Central memory CD8-positive, alpha-beta T cell (primary cell): ENCODE measurements around the gene TMEM131.

Experiments
- ATAC-seq: fragments of 150-1000 bp; cut with Tn5 transposase; replicated peaks from 2 replicates; pipeline ENCODE4 v1.10.0; 2022; ENCODE audit warnings: mild to moderate bottlenecking, moderate FRiP score, moderate number of reproducible peaks; ENCODE audit not compliant: poor library complexity, severe bottlenecking; ENCODE audit errors: extremely low read depth
- DNase-seq, 2 donors: peaks; one replicate each; pipeline ENCODE4 v3.0.0; 2021; ENCODE audit warnings: low spot score in 2 of 2
- H3K27ac Mint-ChIP-seq: one replicate; pipeline ENCODE4 v1.8.0; 2022; ENCODE audit warnings: low read depth, mild to moderate bottlenecking, moderate library complexity, mixed read lengths
- H3K27me3 Mint-ChIP-seq: one replicate; pipeline ENCODE4 v1.8.0; 2022; ENCODE audit warnings: mixed read lengths
- H3K36me3 Mint-ChIP-seq: one replicate; pipeline ENCODE4 v1.8.0; 2022; ENCODE audit warnings: mild to moderate bottlenecking, moderate library complexity, mixed read lengths; ENCODE audit not compliant: insufficient read depth
- H3K4me1 Mint-ChIP-seq: one replicate; pipeline ENCODE4 v1.8.0; 2022; ENCODE audit warnings: mixed read lengths
- H3K4me3 Mint-ChIP-seq: one replicate; pipeline ENCODE4 v1.8.0; 2022; ENCODE audit warnings: mild to moderate bottlenecking, moderate library complexity, mixed read lengths
- H3K9me3 Mint-ChIP-seq: one replicate; pipeline ENCODE4 v1.8.0; 2022; ENCODE audit warnings: mixed read lengths

Gene TMEM131

DNA sequence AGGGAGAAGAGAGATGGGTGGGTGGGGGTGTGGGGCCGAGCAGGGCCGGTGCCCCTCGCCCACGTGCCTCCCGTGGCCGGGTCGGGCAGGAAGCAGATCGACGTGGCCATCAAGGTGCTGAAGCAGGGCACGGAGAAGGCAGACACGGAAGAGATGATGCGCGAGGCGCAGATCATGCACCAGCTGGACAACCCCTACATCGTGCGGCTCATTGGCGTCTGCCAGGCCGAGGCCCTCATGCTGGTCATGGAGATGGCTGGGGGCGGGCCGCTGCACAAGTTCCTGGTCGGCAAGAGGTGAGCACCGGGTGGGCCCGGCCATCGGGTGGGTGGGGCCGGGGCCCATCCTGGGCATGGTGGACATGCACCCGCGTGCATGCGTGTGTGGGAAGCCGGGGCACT lies 260.6 kb downstream of the TMEM131 start:
- H3K27me3 Mint-ChIP-seq = no peaks in the 10 kb centered on the region
- peak overlapping the region; percentile 25 for H3K27ac Mint-ChIP-seq
- DNase-seq (no peak), ATAC-seq (no peak)
- H3K4me1 Mint-ChIP-seq = peaks cover 57% of the 10 kb centered on the region
- peaks cover 66% of the 10 kb centered on the region for H3K36me3 Mint-ChIP-seq
- H3K4me3 Mint-ChIP-seq = no peak overlapping the region
- H3K9me3 Mint-ChIP-seq = no peaks in the 10 kb centered on the region

DNA sequence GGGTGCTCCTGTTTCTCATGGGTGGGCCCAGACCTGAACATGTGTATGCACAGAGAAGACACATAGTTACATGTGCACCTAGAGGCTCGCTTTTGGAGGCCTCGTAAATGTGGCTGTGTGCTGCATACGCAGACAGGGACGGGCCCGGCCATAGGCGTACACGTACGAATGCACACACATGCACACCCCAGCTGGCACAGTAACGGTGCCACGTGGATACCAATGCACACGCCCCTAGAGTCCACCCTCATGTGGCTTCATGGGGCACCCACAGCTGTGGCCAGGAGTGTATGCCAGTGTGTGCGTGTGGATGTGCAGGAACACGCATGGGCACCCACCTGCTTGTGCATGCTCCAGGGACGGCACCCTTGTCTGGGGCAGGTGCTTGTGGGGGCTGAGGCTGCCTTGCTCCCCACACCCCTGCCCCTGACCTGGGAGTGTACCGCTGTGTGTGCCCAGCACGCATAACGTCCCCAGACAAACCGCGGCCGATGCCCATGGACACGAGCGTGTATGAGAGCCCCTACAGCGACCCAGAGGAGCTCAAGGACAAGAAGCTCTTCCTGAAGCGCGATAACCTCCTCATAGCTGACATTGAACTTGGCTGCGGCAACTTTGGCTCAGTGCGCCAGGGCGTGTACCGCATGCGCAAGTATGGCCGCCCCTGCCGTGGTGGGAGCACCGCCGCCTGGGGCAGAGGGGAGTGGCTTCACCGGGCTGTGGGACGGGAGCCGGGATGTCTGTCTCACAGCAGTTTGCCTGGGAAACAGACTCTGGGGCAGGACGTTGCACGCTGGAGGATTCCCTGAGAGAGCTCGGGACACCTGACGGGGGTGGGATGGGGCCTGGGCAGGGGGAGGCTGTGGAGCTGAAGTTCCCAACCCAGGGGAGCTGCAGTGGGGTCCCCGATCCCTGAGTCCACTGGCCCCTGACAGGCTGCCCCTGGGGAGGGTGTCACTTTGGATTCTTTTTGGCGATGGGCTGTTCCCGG lies 261.4 kb downstream of the TMEM131 start:
- Mint-ChIP-seq H3K27me3 (no peaks in the 10 kb centered on the region), H3K36me3 (peaks cover 69% of the 10 kb centered on the region), H3K27ac (peak overlapping the region; percentile 25), H3K9me3 (no peaks in the 10 kb centered on the region), H3K4me1 (peaks cover 58% of the 10 kb centered on the region), H3K4me3 (no peak overlapping the region)
- DNase-seq (no peak), ATAC-seq (no peak)

DNA sequence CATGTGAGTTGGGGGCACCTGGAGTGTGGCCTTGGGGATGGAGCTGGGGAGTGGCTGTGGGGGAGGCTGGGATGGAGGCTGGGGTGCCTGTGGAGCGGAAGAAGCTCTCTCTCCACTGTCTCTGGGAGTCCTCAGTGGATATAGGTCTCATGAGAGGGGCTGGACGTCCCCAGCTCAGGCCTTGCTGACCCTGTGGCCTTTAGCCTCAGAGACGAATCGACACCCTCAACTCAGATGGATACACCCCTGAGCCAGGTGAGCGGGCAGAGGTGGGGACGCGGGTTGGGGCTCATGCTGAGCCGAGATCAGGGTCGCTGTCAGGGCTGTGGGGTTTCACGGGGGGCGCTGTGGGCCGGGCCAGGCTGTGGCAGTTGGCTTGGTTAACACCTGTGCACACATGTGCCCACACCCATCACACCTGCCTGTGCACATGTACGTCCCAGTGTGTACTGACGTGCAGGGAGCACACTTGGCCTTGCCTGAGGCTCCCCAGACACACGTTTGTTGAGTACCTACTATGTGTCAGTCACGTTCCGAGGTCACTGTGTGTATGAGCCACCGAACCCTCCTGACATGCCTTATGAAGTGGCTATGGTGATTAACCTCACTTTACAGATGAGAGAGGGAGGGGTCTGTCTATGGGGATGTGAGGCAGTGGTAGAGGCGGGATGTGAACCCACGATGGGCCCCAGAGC lies 262.3 kb downstream of the TMEM131 start:
- DNase-seq = no peak
- ATAC-seq = no peak
- peaks cover 59% of the 10 kb centered on the region for H3K4me1 Mint-ChIP-seq
- no peaks in the 10 kb centered on the region for H3K27me3 Mint-ChIP-seq
- H3K9me3 Mint-ChIP-seq = no peaks in the 10 kb centered on the region
- no peak overlapping the region for H3K27ac Mint-ChIP-seq
- H3K36me3 Mint-ChIP-seq = peaks cover 71% of the 10 kb centered on the region
- no peak overlapping the region for H3K4me3 Mint-ChIP-seq

DNA sequence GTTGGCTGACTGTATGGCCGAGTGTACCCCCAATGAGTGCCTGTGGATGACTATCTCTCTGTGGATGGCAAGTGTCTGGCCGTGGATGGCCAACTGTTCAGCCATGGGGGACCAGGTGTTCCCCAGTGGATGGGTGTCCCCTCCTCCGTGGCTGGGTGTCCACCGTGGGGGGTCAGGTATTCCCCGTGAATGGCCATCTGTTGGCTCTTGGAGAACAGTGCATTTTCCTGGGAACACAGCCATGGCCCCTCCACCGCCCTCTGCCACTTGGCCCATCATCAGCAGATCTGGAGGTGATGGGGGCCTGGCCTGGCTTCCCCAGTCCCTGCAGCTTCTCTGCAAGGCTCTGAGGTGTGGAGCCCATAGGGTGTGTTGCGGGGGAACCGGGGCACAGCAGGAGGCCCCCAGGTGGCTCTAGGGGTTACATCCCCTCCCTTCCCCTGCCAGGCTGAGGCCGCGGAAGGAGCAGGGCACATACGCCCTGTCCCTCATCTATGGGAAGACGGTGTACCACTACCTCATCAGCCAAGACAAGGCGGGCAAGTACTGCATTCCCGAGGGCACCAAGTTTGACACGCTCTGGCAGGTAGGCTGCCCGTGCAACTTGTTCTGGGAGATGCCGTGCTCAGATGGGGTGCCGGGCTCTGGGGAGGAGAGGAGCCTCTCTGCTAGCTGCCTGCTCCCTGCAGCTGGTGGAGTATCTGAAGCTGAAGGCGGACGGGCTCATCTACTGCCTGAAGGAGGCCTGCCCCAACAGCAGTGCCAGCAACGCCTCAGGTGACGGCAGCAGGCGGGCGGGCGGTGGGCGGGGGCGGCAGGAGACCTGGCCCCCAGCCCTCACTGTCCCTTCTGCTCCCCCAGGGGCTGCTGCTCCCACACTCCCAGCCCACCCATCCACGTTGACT lies 263.1 kb downstream of the TMEM131 start:
- Mint-ChIP-seq H3K4me1 (peaks cover 61% of the 10 kb centered on the region), H3K27ac (no peak overlapping the region), H3K9me3 (no peaks in the 10 kb centered on the region)

DNA sequence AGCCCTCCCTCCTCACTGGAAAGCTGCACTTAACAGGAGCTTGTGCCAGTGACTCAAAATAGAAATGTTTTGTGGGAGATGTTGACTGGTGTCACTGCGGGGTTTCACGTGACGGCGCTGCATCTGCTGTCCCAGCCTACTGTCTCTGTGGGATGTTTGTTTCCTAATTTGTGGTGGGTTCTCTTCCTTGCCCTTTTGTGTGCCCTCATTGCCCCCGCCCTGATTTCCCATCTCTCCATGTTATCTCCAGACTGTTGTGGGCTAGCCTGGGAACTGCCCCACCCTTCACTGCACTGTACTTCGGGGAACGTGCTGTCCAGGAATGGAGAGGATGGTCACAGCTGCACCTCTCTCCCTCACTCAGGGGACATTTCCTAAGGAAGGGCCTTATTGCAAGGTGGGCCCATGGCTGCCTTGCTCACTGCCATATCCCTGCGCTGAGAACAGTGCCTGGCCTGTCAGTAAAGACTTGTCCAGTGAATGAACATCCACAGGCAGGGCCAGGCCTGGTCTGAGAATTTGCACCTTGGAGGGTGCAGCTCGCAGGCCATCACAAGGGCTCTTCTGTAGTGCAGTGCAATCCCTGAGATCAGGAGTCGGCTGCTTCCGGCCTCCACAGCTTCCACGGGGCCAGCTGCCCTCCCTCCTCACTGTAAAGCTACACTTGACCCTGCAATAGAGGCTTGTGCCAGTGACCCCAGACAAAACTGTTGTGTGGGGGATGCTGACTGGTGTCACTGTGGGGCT lies 264.3 kb downstream of the TMEM131 start:
- DNase-seq (no peak), ATAC-seq (no peak)
- Mint-ChIP-seq H3K4me1 (peaks cover 67% of the 10 kb centered on the region), H3K4me3 (peak overlapping the region; percentile 54), H3K9me3 (no peaks in the 10 kb centered on the region), H3K27me3 (no peaks in the 10 kb centered on the region), H3K27ac (peak overlapping the region; percentile 84), H3K36me3 (peaks cover 71% of the 10 kb centered on the region)

More for the DNA sequence above, 263.1 kb downstream of the TMEM131 start:
- Mint-ChIP-seq H3K4me3 (no peak overlapping the region), H3K36me3 (peaks cover 72% of the 10 kb centered on the region), H3K27me3 (no peaks in the 10 kb centered on the region)
- DNase-seq = no peak
- no peak for ATAC-seq

DNA sequence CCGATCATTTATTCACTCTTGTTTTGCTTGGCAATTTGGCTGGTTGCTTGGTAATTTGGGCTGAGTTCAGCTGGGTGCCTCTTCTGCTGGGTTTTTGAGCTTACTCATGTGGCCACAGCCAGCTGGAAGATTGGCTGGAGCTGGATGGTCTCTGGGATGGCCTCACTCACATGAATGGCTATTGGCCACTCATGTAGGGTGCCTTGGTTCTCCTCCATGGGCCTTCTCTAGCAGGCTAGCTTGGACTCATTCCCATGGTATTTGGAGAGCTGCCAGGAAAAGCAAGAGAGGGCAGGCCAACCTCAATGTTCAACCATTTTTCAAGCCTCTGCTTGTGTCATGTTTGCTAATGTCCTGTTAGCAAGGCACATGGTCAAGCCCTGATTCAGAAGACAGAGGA lies 265.5 kb downstream of the TMEM131 start:
- no peak for ATAC-seq

DNA sequence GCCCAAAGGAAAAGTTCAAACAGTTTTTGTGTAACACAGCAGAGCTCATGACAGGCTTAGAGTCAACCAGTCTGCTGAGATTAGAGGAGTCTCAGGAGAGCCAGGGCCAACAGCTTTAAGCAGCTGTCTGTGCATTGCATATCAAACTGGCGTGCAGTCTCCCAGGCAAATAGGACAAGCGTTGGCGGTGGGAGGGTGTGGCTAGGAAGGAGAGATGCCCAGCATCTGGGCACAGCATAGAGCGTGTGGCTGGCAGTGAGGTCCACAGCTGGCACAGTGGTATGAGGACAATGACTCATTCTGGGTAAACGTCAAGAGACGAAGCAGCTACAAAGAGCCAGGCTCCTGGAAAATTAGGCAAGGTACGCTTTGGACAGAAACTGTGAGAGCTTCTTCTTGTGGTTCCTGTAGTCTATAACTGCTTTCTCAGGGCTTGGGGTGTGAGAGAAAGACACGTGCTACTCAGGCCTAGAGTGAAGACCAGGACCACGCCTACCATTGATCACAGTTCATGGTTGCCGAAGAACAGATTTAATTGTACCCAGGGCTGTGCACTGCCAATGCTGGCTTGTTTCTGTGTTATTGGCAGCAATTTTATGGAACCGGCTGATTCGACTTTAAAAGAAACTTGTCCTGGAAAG lies 267.5 kb downstream of the TMEM131 start:
- Mint-ChIP-seq H3K27ac (peak overlapping the region; percentile 74), H3K36me3 (peaks cover 72% of the 10 kb centered on the region), H3K9me3 (no peaks in the 10 kb centered on the region), H3K4me1 (peaks cover 86% of the 10 kb centered on the region), H3K27me3 (no peaks in the 10 kb centered on the region), H3K4me3 (peak overlapping the region; percentile 54)
- no peak for DNase-seq
- ATAC-seq = peak; percentile 65

More for the DNA sequence above, 265.5 kb downstream of the TMEM131 start:
- peaks cover 74% of the 10 kb centered on the region for H3K36me3 Mint-ChIP-seq
- DNase-seq = no peak
- peak overlapping the region; percentile 9 for H3K4me3 Mint-ChIP-seq
- peak overlapping the region; percentile 84 for H3K27ac Mint-ChIP-seq
- H3K4me1 Mint-ChIP-seq = peaks cover 73% of the 10 kb centered on the region
- no peaks in the 10 kb centered on the region for H3K9me3 Mint-ChIP-seq
- no peaks in the 10 kb centered on the region for H3K27me3 Mint-ChIP-seq

DNA sequence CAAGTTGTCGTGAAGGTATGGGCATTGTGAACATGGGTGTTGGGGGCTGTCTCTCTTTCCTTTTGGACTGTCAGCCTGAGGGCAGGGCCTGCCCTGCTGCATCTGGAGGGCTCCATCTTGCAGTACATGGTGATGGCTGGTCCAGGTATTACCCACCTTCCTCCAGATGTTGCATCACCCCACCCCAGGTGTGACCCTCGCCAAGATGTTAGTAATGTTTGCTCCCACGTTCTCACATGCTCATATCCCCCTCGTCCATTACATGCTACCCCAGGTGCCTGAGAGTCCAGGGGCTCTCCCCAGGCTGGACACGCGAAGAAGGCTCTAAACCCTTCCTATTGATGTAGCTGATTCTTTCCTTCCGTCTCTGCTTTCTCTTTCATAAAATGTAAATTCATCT lies 268.5 kb downstream of the TMEM131 start:
- DNase-seq (no peak), ATAC-seq (no peak)
- H3K27me3 Mint-ChIP-seq = no peaks in the 10 kb centered on the region
- no peaks in the 10 kb centered on the region for H3K9me3 Mint-ChIP-seq
- H3K36me3 Mint-ChIP-seq = peaks cover 71% of the 10 kb centered on the region
- peak overlapping the region; percentile 74 for H3K27ac Mint-ChIP-seq
- H3K4me3 Mint-ChIP-seq = peak overlapping the region; percentile 54
- peaks cover 89% of the 10 kb centered on the region for H3K4me1 Mint-ChIP-seq

DNA sequence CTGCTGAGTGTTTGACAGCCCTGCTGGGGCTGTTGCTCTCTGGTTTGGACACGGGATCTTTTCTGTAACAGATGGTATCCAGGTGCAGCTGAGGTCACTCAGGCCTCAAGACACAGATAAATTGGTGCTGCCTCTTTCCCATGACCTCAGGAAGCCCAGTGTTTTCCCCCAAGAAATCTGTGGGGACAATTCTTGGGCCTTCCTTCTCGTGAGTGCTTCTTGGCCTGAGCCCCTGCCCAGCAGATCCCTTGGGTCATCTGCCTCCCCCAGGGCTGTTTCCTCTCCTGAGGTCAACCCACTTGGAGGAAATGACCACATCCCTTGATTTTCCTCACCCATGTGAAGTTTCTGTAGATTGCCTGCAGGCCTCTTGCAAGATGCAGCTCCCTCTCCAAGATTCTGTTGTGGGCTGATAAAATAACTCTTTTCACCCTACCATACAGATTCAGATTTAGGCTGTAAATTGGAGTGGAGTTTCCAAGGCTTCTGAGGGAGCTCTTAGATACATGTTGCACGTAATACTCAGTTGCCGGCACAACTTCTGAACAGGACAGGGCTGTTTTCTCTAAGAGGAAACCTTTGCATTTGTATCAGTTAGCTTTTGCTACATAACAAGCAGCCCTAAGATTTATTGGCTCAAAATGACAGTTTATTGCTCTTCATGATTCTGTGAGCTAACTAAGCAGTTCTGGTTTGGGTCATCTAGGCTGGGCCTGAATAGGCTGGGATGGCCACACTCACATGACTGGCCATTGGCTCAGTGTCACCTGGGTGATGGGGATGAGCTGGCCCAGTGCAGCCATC lies 269.3 kb downstream of the TMEM131 start:
- Mint-ChIP-seq H3K27ac (peak overlapping the region; percentile 74), H3K27me3 (no peaks in the 10 kb centered on the region), H3K36me3 (peaks cover 72% of the 10 kb centered on the region), H3K4me3 (peak overlapping the region; percentile 54), H3K4me1 (peaks cover 86% of the 10 kb centered on the region), H3K9me3 (no peaks in the 10 kb centered on the region)
- ATAC-seq (no peak), DNase-seq (no peak)

DNA sequence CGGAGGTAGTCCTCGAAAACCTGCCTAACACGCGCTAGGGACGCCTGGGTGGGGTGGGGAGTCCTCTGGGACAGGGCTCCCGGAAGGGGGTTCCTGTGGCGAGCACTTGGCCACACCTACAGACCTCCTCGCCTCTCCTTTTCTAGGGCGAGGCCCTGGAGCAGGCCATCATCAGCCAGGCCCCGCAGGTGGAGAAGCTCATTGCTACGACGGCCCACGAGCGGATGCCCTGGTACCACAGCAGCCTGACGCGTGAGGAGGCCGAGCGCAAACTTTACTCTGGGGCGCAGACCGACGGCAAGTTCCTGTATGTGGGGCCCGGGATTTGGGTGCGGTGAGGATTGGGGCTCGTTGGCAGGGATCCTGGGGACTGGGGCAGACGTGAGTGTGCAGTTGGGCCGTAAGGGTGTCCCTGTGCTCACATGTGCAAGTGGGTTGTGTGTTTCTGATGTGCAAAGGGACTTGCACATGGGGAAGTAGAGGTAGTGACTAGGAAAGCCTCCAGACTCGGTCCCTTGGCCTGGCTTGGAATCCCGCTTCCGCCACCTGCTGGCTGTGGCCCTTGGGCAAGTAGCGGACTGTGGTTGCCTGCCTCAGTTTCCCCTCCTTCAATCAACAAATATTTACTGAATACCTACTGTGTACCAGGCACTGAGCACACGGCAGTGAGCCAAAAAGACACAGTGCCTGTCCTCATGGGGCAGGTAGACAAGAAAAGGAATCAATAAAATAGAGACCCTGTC lies 270.6 kb downstream of the TMEM131 start:
- Mint-ChIP-seq H3K4me3 (peak overlapping the region; percentile 9), H3K27me3 (no peaks in the 10 kb centered on the region), H3K9me3 (no peaks in the 10 kb centered on the region), H3K27ac (peak overlapping the region; percentile 74), H3K36me3 (peaks cover 70% of the 10 kb centered on the region), H3K4me1 (peaks cover 84% of the 10 kb centered on the region)
- DNase-seq = no peak
- no peak for ATAC-seq
